Hepatocyte (in vitro differentiated cells): Measurements from ENCODE around the gene CDKL4.

Source experiments
- CTCF ChIP-seq: fragments of 200-600 bp; sonication (generic); IDR thresholded peaks from 2 replicates; pipeline ENCODE4 v1.5.1; 2016; ENCODE audit warnings: antibody characterized with exemption, mild to moderate bottlenecking; ENCODE audit not compliant: poor library complexity
- EZH2 ChIP-seq: fragments of 200-600 bp; sonication (generic); IDR thresholded peaks from 2 replicates; pipeline ENCODE4 v1.6.1; 2016; ENCODE audit warnings: antibody characterized with exemption, mild to moderate bottlenecking, borderline replicate concordance

DNA sequence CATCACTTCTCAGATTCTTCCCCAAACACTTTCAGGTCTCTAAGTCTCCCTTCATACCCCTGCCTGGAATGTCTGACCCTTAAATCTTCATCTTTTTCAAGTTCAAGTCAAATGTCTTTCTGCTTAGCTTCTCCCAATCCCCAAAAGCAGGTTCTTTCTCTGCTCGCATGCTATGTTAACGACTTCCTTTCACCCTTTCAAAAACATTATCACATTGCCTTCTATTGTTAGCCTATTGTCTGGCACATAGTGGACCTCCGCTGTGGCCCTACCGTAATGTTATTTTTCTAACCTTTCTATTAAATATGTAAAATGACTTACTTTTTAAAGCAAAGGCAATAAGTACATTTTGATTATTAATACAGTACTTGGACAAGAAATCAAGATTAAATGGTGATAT, 2.2 kb downstream of the CDKL4 start:
- TF ChIP-seq CTCF, result no peak
- TF ChIP-seq EZH2, result no peak
